A673 (cell line): ENCODE results near the gene C2orf76.

Experiments
- EZH2 ChIP-seq: fragments of 200-600 bp; sonication (generic); IDR thresholded peaks from 2 replicates; pipeline ENCODE4 v1.6.1; 2017; ENCODE audit warnings: borderline replicate concordance, low read depth, mild to moderate bottlenecking, mixed read lengths, antibody characterized with exemption, low read length; ENCODE audit not compliant: poor library complexity, severe bottlenecking
- TF ChIP-seq, protein P1 (sequence below): fragments of 300-800, 200-600 bp; sonication (generic); conservative IDR thresholded peaks from 2 replicates; pipeline ENCODE4 v1.5.1; 2017; ENCODE audit warnings: low read depth, mild to moderate bottlenecking, antibody characterized with exemption, low read length, moderate library complexity, mixed read lengths

GRCh38 chr2:119333360-119333759 is 33.3 kb downstream of the C2orf76 start:
- TF ChIP-seq, protein P1, sequence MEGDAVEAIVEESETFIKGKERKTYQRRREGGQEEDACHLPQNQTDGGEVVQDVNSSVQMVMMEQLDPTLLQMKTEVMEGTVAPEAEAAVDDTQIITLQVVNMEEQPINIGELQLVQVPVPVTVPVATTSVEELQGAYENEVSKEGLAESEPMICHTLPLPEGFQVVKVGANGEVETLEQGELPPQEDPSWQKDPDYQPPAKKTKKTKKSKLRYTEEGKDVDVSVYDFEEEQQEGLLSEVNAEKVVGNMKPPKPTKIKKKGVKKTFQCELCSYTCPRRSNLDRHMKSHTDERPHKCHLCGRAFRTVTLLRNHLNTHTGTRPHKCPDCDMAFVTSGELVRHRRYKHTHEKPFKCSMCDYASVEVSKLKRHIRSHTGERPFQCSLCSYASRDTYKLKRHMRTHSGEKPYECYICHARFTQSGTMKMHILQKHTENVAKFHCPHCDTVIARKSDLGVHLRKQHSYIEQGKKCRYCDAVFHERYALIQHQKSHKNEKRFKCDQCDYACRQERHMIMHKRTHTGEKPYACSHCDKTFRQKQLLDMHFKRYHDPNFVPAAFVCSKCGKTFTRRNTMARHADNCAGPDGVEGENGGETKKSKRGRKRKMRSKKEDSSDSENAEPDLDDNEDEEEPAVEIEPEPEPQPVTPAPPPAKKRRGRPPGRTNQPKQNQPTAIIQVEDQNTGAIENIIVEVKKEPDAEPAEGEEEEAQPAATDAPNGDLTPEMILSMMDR = no peak
- no peak for TF ChIP-seq EZH2
